ENCODE data around the gene CMSS1. TPM values are rescaled to one million over a fixed set of nuclear protein-coding genes. Genes with fewer than 3 reads are reported as not detected.

Gene CMSS1
- total RNA-seq, 4 donors from 2014 or later, result 9.2 to 18.5 (median 12.9) TPM

GRCh38 chr3:100141586-100141985, 323.9 kb downstream of the CMSS1 start:
- no peak for DNase-seq
- WGBS, 2 donors, result 89 to 100% methylated on average over 1 of the region's 1 CpG
- Histone ChIP-seq H3K4me3 (no peak overlapping the region), H3K4me1 (peaks cover 0 to 2% (median 0%) of the 10 kb centered on the region in 3 donors), H3K9me3 (peaks cover 0 to 8% (median 0%) of the 10 kb centered on the region in 3 donors), H3K27me3 (no peaks in the 10 kb centered on the region), H3K36me3 (no peaks in the 10 kb centered on the region), H3K27ac (no peak overlapping the region)
- intact Hi-C loops (cut with DNase I), result no loop called here
- TF ChIP-seq POLR2A (IDR thresholded peaks at IDR 0.05), result no peak
- TF ChIP-seq, protein P1, sequence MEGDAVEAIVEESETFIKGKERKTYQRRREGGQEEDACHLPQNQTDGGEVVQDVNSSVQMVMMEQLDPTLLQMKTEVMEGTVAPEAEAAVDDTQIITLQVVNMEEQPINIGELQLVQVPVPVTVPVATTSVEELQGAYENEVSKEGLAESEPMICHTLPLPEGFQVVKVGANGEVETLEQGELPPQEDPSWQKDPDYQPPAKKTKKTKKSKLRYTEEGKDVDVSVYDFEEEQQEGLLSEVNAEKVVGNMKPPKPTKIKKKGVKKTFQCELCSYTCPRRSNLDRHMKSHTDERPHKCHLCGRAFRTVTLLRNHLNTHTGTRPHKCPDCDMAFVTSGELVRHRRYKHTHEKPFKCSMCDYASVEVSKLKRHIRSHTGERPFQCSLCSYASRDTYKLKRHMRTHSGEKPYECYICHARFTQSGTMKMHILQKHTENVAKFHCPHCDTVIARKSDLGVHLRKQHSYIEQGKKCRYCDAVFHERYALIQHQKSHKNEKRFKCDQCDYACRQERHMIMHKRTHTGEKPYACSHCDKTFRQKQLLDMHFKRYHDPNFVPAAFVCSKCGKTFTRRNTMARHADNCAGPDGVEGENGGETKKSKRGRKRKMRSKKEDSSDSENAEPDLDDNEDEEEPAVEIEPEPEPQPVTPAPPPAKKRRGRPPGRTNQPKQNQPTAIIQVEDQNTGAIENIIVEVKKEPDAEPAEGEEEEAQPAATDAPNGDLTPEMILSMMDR (IDR thresholded peaks at IDR 0.05), result no peak

- Histone ChIP-seq H3K4me1 (no peaks in the 10 kb centered on the region), H3K36me3 (no peaks in the 10 kb centered on the region), H3K27me3 (no peaks in the 10 kb centered on the region), H3K4me3 (no peak overlapping the region), H3K27ac (no peak overlapping the region), H3K9me3 (peaks cover 0 to 8% (median 0%) of the 10 kb centered on the region in 3 donors)
- no peak for TF ChIP-seq POLR2A (IDR thresholded peaks at IDR 0.05)
- TF ChIP-seq, protein P1 (IDR thresholded peaks at IDR 0.05), result no peak
- DNase-seq, result no peak
- intact Hi-C loops (cut with DNase I), result no loop called here
- 67 to 75% methylated on average over 1 of the region's 1 CpG for WGBS, 2 donors
These were observed 326.7 kb downstream of the CMSS1 start for GRCh38 chr3:100144255-100144866.

- Histone ChIP-seq H3K4me1 (peaks cover 0 to 10% (median 0%) of the 10 kb centered on the region in 3 donors), H3K27ac (no peak overlapping the region), H3K27me3 (no peaks in the 10 kb centered on the region), H3K36me3 (peaks cover 0 to 4% (median 0%) of the 10 kb centered on the region in 3 donors), H3K4me3 (no peak overlapping the region), H3K9me3 (no peaks in the 10 kb centered on the region)
- 73 to 76% methylated on average over 2 of the region's 2 CpGs for WGBS, 2 donors
- intact Hi-C loops (cut with DNase I), result no loop called here
- TF ChIP-seq, protein P1 (IDR thresholded peaks at IDR 0.05), result no peak
- no peak for TF ChIP-seq POLR2A (IDR thresholded peaks at IDR 0.05)
- DNase-seq, result no peak
These were observed 331.5 kb downstream of the CMSS1 start for GRCh38 chr3:100149130-100149529.

- DNase-seq, result no peak
- Histone ChIP-seq H3K4me3 (no peak overlapping the region), H3K9me3 (no peaks in the 10 kb centered on the region), H3K27ac (peak overlapping the region in 3 of 4 donors; percentile 20 to 47 (median 40)), H3K4me1 (peaks cover 0 to 10% (median 0%) of the 10 kb centered on the region in 3 donors), H3K36me3 (peaks cover 0 to 4% (median 0%) of the 10 kb centered on the region in 3 donors), H3K27me3 (no peaks in the 10 kb centered on the region)
- TF ChIP-seq, protein P1 (IDR thresholded peaks at IDR 0.05), result no peak
- TF ChIP-seq POLR2A (IDR thresholded peaks at IDR 0.05), result no peak
- 87 to 92% methylated on average over 6 of the region's 6 CpGs for whole genome bisulfite sequencing, 2 donors
- intact Hi-C loops (cut with DNase I), result no loop called here
These were observed 332.2 kb downstream of the CMSS1 start for GRCh38 chr3:100149713-100150415.

DNA sequence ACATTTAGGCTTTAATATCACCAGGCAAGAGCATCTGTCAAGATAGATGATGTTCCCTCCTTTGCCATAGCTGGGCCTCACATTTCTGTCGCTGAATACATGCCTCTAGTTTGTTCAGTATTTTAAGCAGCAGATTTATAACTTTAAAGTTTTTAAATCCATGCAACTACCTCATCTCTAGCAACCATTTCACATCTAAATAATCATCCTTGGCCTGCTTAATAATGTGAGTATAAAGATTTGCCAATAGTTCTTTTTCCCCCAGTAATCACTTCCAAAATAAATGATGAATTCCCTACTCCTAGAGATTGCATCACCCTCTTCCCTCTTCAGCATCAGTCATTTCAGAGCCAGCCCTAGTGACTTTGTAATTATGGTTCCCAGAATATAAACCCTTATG, 332.8 kb downstream of the CMSS1 start:
- Histone ChIP-seq H3K27me3 (no peaks in the 10 kb centered on the region), H3K4me1 (peaks cover 0 to 10% (median 0%) of the 10 kb centered on the region in 3 donors), H3K36me3 (peaks cover 0 to 4% (median 0%) of the 10 kb centered on the region in 3 donors), H3K4me3 (no peak overlapping the region), H3K9me3 (no peaks in the 10 kb centered on the region), H3K27ac (peak overlapping the region in 3 of 4 donors; percentile 61 to 82 (median 69))
- intact Hi-C loops (cut with DNase I), result no loop called here
- TF ChIP-seq, protein P1 (IDR thresholded peaks at IDR 0.05), result no peak
- TF ChIP-seq POLR2A (IDR thresholded peaks at IDR 0.05), result no peak
- 56 to 68% methylated on average over 1 of the region's 1 CpG for WGBS, 2 donors
- DNase-seq, result no peak
